Neuronal stem cell (in vitro differentiated cells): ENCODE data around the gene TAS2R1. TPM values are rescaled to one million over a fixed set of nuclear protein-coding genes. Genes with fewer than 3 reads are reported as not detected.

ENCODE experiments used
- DNase-seq: peaks from one replicate; pipeline ENCODE4 v3.0.0-alpha.2; 2013; ENCODE audit warnings: low spot score
- H2AFZ ChIP-seq: one replicate; pipeline ENCODE4 v1.6.1; 2013; ENCODE audit warnings: mild to moderate bottlenecking, low read length, inconsistent platforms
- H2AK5ac ChIP-seq: 2 replicates; pipeline ENCODE4 v1.6.1; 2013; ENCODE audit warnings: low read depth, mild to moderate bottlenecking, inconsistent platforms, low read length, moderate library complexity, mixed read lengths
- H2BK120ac ChIP-seq: 2 replicates; pipeline ENCODE4 v1.6.1; 2013; ENCODE audit warnings: low read depth, mild to moderate bottlenecking, inconsistent platforms, low read length, moderate library complexity, mixed read lengths
- H2BK12ac ChIP-seq: one replicate; pipeline ENCODE4 v1.6.1; 2013; ENCODE audit warnings: low read length, inconsistent platforms
- H2BK15ac ChIP-seq: 2 replicates; pipeline ENCODE4 v1.6.1; 2013; ENCODE audit warnings: mild to moderate bottlenecking, low read length, inconsistent platforms, mixed read lengths
- H2BK5ac ChIP-seq: one replicate; pipeline ENCODE4 v1.6.1; 2013; ENCODE audit warnings: inconsistent platforms, mild to moderate bottlenecking, low read length, moderate library complexity
- H3K14ac ChIP-seq: one replicate; pipeline ENCODE4 v1.6.1; 2013; ENCODE audit warnings: low read length, inconsistent platforms
- H3K18ac ChIP-seq: 2 replicates; pipeline ENCODE4 v1.6.1; 2013; ENCODE audit warnings: low read length, inconsistent platforms
- H3K23ac ChIP-seq: 2 replicates; pipeline ENCODE4 v1.6.1; 2013; ENCODE audit warnings: low read depth, mild to moderate bottlenecking, mixed read lengths, low read length, inconsistent platforms; ENCODE audit not compliant: poor library complexity
- H3K27ac ChIP-seq: replicated peaks from 3 replicates; pipeline ENCODE4 v1.5.1; 2013; ENCODE audit warnings: low read length, inconsistent platforms
- H3K27me3 ChIP-seq, 3 experiments: 2 replicates each; pipeline ENCODE4 v1.6.1; 2013; ENCODE audit warnings: low read length in 3 of 3, mild to moderate bottlenecking in 2 of 3, inconsistent platforms in 1 of 3, low read depth in 1 of 3, mixed read lengths in 1 of 3, moderate library complexity in 1 of 3; ENCODE audit not compliant: control insufficient read depth in 3 of 3, insufficient read depth in 3 of 3
- H3K36me3 ChIP-seq, 2 donors: replicated peaks in 1 of 2; 2 replicates each; pipeline ENCODE4 v1.6.1; 2013; ENCODE audit warnings: low read length in 2 of 2; ENCODE audit not compliant: control insufficient read depth in 2 of 2, insufficient read depth in 2 of 2
- H3K4ac ChIP-seq: 2 replicates; pipeline ENCODE4 v1.6.1; 2013; ENCODE audit warnings: inconsistent platforms, mild to moderate bottlenecking, low read length, moderate library complexity
- H3K4me1 ChIP-seq, 2 donors: 1 replicate in 1 of 2; 2 replicates in 1 of 2; pipeline ENCODE4 v1.6.1; 2013; ENCODE audit warnings: low read length in 2 of 2, low read depth in 1 of 2; ENCODE audit not compliant: control insufficient read depth in 2 of 2, insufficient read depth in 1 of 2
- H3K4me2 ChIP-seq: one replicate; pipeline ENCODE4 v1.6.1; 2013; ENCODE audit warnings: mild to moderate bottlenecking, low read length, inconsistent platforms; ENCODE audit not compliant: insufficient read depth, poor library complexity, severe bottlenecking
- H3K4me3 ChIP-seq, 2 donors: 2 replicates each; pipeline ENCODE4 v1.5.1; 2013; ENCODE audit warnings: low read length in 2 of 2, mild to moderate bottlenecking in 2 of 2, inconsistent platforms in 1 of 2, moderate library complexity in 1 of 2
- H3K79me1 ChIP-seq: one replicate; pipeline ENCODE4 v1.6.1; 2013; ENCODE audit warnings: low read depth, mild to moderate bottlenecking, inconsistent platforms, low read length, moderate library complexity
- H3K9ac ChIP-seq: one replicate; pipeline ENCODE4 v1.6.1; 2013; ENCODE audit warnings: mild to moderate bottlenecking, low read depth, low read length, inconsistent platforms; ENCODE audit not compliant: poor library complexity
- H3K9me3 ChIP-seq, 2 donors: replicated peaks in 1 of 2; 2 replicates each; pipeline versions ENCODE3 to v1.6.1; 2013; ENCODE audit warnings: low read length in 2 of 2, mild to moderate bottlenecking in 2 of 2, inconsistent platforms in 1 of 2, low read depth in 1 of 2, mixed read lengths in 1 of 2, moderate library complexity in 1 of 2; ENCODE audit not compliant: control insufficient read depth in 2 of 2, insufficient read depth in 1 of 2
- H4K8ac ChIP-seq: one replicate; pipeline ENCODE4 v1.6.1; 2013; ENCODE audit warnings: low read depth, mild to moderate bottlenecking, inconsistent platforms, low read length, moderate library complexity
- H4K91ac ChIP-seq: one replicate; pipeline ENCODE4 v1.6.1; 2013; ENCODE audit warnings: low read length, low read depth, mild to moderate bottlenecking, inconsistent platforms; ENCODE audit not compliant: poor library complexity
- WGBS, 2 donors: extraction: QIAGEN DNeasy Blood & Tissue Kit; methylation state at CpG; one replicate each; pipeline ENCODE4 v1.1.7; 2013; ENCODE audit warnings: missing lambda C conversion rate in 2 of 2, mixed read lengths in 1 of 2; ENCODE audit not compliant: insufficient read length in 2 of 2, insufficient replicate concordance in 1 of 2; ENCODE audit errors: extremely low coverage in 2 of 2; 5-methylcytosine and 5-hydroxymethylcytosine counted together
- polyA plus RNA-seq, 2 experiments: library from polyadenylated mRNA; stranded (reverse); fragments of 200-250 nt; gene quantifications; one replicate each; pipeline ENCODE4 v1.2.3, GENCODE V29; 2013

Gene TAS2R1
- 0.07 TPM for polyA plus RNA-seq (2013, experiment 1 of 2)
- 0.03 TPM for polyA plus RNA-seq (2013, experiment 2 of 2)

GRCh38 chr5:9630251-9630650, at the start of gene TAS2R1:
TAS2R1 (minus strand) TSS chr5:9630351; CDS start chr5:9630032, 319 bp downstream.
- Histone ChIP-seq H4K91ac (no peak within 1 kb of the TSS), H2BK12ac (no peak within 1 kb of the TSS)

GRCh38 chr5:9670371-9670770, 40.2 kb upstream of the TAS2R1 start:
- no peak overlapping the region for H3K14ac ChIP-seq
- DNase-seq = no peak
- H2BK15ac ChIP-seq = no peak overlapping the region
- no peak overlapping the region for H2BK12ac ChIP-seq
- H3K36me3 ChIP-seq = no peaks in the 10 kb centered on the region
- no CpG with 5 or more reads among the region's 1 CpG for WGBS, 2 donors
- H2BK5ac ChIP-seq = no peak overlapping the region
- H4K8ac ChIP-seq = no peak overlapping the region
- no peak overlapping the region for H3K23ac ChIP-seq
- H3K79me1 ChIP-seq = no peaks in the 10 kb centered on the region
- H4K91ac ChIP-seq = no peak overlapping the region
- H2AFZ ChIP-seq = no peak overlapping the region
- no peak overlapping the region for H3K4me3 ChIP-seq
- no peaks in the 10 kb centered on the region for H3K9me3 ChIP-seq
- H3K9ac ChIP-seq = no peak overlapping the region
- no peaks in the 10 kb centered on the region for H3K4me1 ChIP-seq
- H3K4ac ChIP-seq = no peak overlapping the region
- H3K27me3 ChIP-seq = peaks cover 0 to under 1% (median 0%) of the 10 kb centered on the region in 3 experiments
- H2BK120ac ChIP-seq = no peak overlapping the region
- H2AK5ac ChIP-seq = no peak overlapping the region
- no peak overlapping the region for H3K27ac ChIP-seq
- no peak overlapping the region for H3K18ac ChIP-seq
- no peak overlapping the region for H3K4me2 ChIP-seq

More at GRCh38 chr5:9630251-9630650, at the start of gene TAS2R1:
- no CpG with 5 or more reads among the region's 1 CpG for WGBS, 2 donors
- no peaks in the 10 kb centered on the region for H3K9me3 ChIP-seq
- no peak within 1 kb of the TSS for H2AK5ac ChIP-seq
- H3K4me1 ChIP-seq = peaks cover 0 to 2% of the 10 kb centered on the region in 2 donors
- no peaks in the 10 kb centered on the region for H3K79me1 ChIP-seq
- H3K23ac ChIP-seq = no peak within 1 kb of the TSS
- H3K27me3 ChIP-seq = no peaks in the 10 kb centered on the region
- no peak within 1 kb of the TSS for H3K4me2 ChIP-seq
- H3K4me3 ChIP-seq = no peak within 1 kb of the TSS
- no peak within 1 kb of the TSS for H3K14ac ChIP-seq
- no peak for DNase-seq
- no peak within 1 kb of the TSS for H2BK5ac ChIP-seq
- no peak within 1 kb of the TSS for H2AFZ ChIP-seq
- no peak within 1 kb of the TSS for H3K18ac ChIP-seq
- no peak within 1 kb of the TSS for H4K8ac ChIP-seq
- no peak within 1 kb of the TSS for H3K4ac ChIP-seq
- no peak within 1 kb of the TSS for H3K9ac ChIP-seq
- H2BK120ac ChIP-seq = no peak within 1 kb of the TSS
- no peaks in the 10 kb centered on the region for H3K36me3 ChIP-seq
- H2BK15ac ChIP-seq = no peak within 1 kb of the TSS
- no peak within 1 kb of the TSS for H3K27ac ChIP-seq

GRCh38 chr5:9667906-9668305, 37.8 kb upstream of the TAS2R1 start:
- H3K27me3 ChIP-seq = peaks cover 0 to 3% (median 0%) of the 10 kb centered on the region in 3 experiments
- H3K23ac ChIP-seq = no peak overlapping the region
- H3K14ac ChIP-seq = no peak overlapping the region
- H3K18ac ChIP-seq = no peak overlapping the region
- no peak overlapping the region for H2BK15ac ChIP-seq
- no peaks in the 10 kb centered on the region for H3K9me3 ChIP-seq
- H3K36me3 ChIP-seq = no peaks in the 10 kb centered on the region
- no peak overlapping the region for H4K8ac ChIP-seq
- no peak overlapping the region for H3K27ac ChIP-seq
- no peak overlapping the region for H2AFZ ChIP-seq
- H3K4me1 ChIP-seq = no peaks in the 10 kb centered on the region
- H4K91ac ChIP-seq = no peak overlapping the region
- H2AK5ac ChIP-seq = no peak overlapping the region
- H3K4me3 ChIP-seq = no peak overlapping the region
- WGBS, 2 donors = no CpG with 5 or more reads among the region's 2 CpGs
- H3K4ac ChIP-seq = no peak overlapping the region
- H3K79me1 ChIP-seq = no peaks in the 10 kb centered on the region
- H3K9ac ChIP-seq = no peak overlapping the region
- H2BK12ac ChIP-seq = no peak overlapping the region
- DNase-seq = no peak
- no peak overlapping the region for H3K4me2 ChIP-seq
- no peak overlapping the region for H2BK5ac ChIP-seq
- no peak overlapping the region for H2BK120ac ChIP-seq

- no peak for DNase-seq
- Histone ChIP-seq H3K23ac (no peak overlapping the region), H3K14ac (no peak overlapping the region), H2BK120ac (no peak overlapping the region), H2BK15ac (no peak overlapping the region), H3K4ac (no peak overlapping the region), H3K4me2 (no peak overlapping the region), H2BK12ac (no peak overlapping the region), H3K27me3 (peaks cover 0 to 3% (median 0%) of the 10 kb centered on the region in 3 experiments), H3K27ac (no peak overlapping the region), H4K91ac (no peak overlapping the region), H3K18ac (no peak overlapping the region), H3K9me3 (peaks cover 0 to 1% of the 10 kb centered on the region in 2 donors), H4K8ac (no peak overlapping the region), H3K79me1 (no peaks in the 10 kb centered on the region), H2AK5ac (no peak overlapping the region), H2AFZ (no peak overlapping the region), H2BK5ac (no peak overlapping the region), H3K4me3 (no peak overlapping the region), H3K9ac (no peak overlapping the region), H3K4me1 (no peaks in the 10 kb centered on the region), H3K36me3 (no peaks in the 10 kb centered on the region)
- WGBS, 2 donors = no CpG with 5 or more reads among the region's 6 CpGs
These were observed 33.7 kb upstream of the TAS2R1 start for GRCh38 chr5:9663891-9664290.
